Stimulated activated effector memory CD8-positive, alpha-beta T cell treated with anti-CD3 and anti-CD28 coated beads, Interleukin-12 subunit alpha, Interleukin-12 subunit beta, amount 100 ng/mL, for 72 hours (primary cell): Measurements from ENCODE around the gene MS4A6E.

Source experiments
- ATAC-seq: fragments of 150-1000 bp; cut with Tn5 transposase; 2 replicates; pipeline ENCODE4 v1.10.0; 2021
- DNase-seq, 2 donors: peaks; one replicate each; pipeline ENCODE4 v3.0.0; 2021 to 2022; ENCODE audit warnings: low spot score in 2 of 2
- H3K27ac Mint-ChIP-seq: one replicate; pipeline ENCODE4 v1.8.0; 2022; ENCODE audit warnings: mild to moderate bottlenecking, mixed read lengths
- H3K36me3 Mint-ChIP-seq: one replicate; pipeline ENCODE4 v1.8.0; 2022; ENCODE audit warnings: mild to moderate bottlenecking, mixed read lengths
- H3K4me1 Mint-ChIP-seq: one replicate; pipeline ENCODE4 v1.8.0; 2022; ENCODE audit warnings: mixed read lengths
- H3K4me3 Mint-ChIP-seq: one replicate; pipeline ENCODE4 v1.8.0; 2022; ENCODE audit warnings: mild to moderate bottlenecking, mixed read lengths
- H3K9me3 Mint-ChIP-seq: one replicate; pipeline ENCODE4 v1.8.0; 2022; ENCODE audit warnings: mixed read lengths

The MS4A6E gene

GRCh38 chr11:60378354-60378753, 51.3 kb downstream of the MS4A6E start, which contains the start of gene MS4A7:
Gene MS4A7 (plus strand): TSS chr11:60378532. CDS start chr11:60383142, 4,610 bp downstream.
- DNase-seq: no peak
- no peaks in the 10 kb centered on the region for H3K9me3 Mint-ChIP-seq
- H3K27ac Mint-ChIP-seq: no peak within 1 kb of the TSS
- peak; percentile 43 for ATAC-seq
- no peak within 1 kb of the TSS for H3K4me3 Mint-ChIP-seq
- H3K36me3 Mint-ChIP-seq: no peaks in the 10 kb centered on the region
- peaks cover 5% of the 10 kb centered on the region for H3K4me1 Mint-ChIP-seq

GRCh38 chr11:60389279-60389910, 62.3 kb downstream of the MS4A6E start:
- Mint-ChIP-seq H3K9me3 (no peaks in the 10 kb centered on the region), H3K36me3 (no peaks in the 10 kb centered on the region), H3K27ac (no peak overlapping the region), H3K4me3 (no peak overlapping the region), H3K4me1 (no peaks in the 10 kb centered on the region)
- DNase-seq (no peak), ATAC-seq (no peak)

- H3K27ac Mint-ChIP-seq: no peak overlapping the region
- ATAC-seq: no peak
- H3K4me1 Mint-ChIP-seq: no peaks in the 10 kb centered on the region
- no peaks in the 10 kb centered on the region for H3K36me3 Mint-ChIP-seq
- no peak overlapping the region for H3K4me3 Mint-ChIP-seq
- no peak for DNase-seq
- no peaks in the 10 kb centered on the region for H3K9me3 Mint-ChIP-seq
Observed at GRCh38 chr11:60390419-60390818, 63.4 kb downstream of the MS4A6E start.
